Bronchial epithelial cell (primary cell): ENCODE measurements around the gene AMPD3. TPM values are rescaled to one million over a fixed set of nuclear protein-coding genes. Genes with fewer than 3 reads are reported as not detected.

Experiments
- DNase-seq: peaks from one replicate; pipeline ENCODE4 v3.0.0-alpha.2; 2010; ENCODE audit warnings: low read depth
- FAIRE-seq: peaks from 2 replicates; lab custom pipeline; 2011; peaks lifted over from hg19 to GRCh38; lab: Jason Lieb, UNC
- H3K27me3 ChIP-seq: 2 replicates; pipeline ENCODE4 v1.5.1; 2011; ENCODE audit warnings: low read length; ENCODE audit not compliant: control insufficient read depth, insufficient read depth
- H3K36me3 ChIP-seq: 2 replicates; pipeline ENCODE4 v1.5.1; 2011; ENCODE audit warnings: low read length; ENCODE audit not compliant: control insufficient read depth, insufficient read depth
- H3K4me3 ChIP-seq: 2 replicates; pipeline ENCODE4 v1.5.1; 2011; ENCODE audit warnings: mild to moderate bottlenecking, low read depth, low read length, control low read depth
- CTCF ChIP-seq: IDR thresholded peaks from 2 replicates; pipeline ENCODE4 v1.5.1; 2011; ENCODE audit warnings: mild to moderate bottlenecking, moderate library complexity, low read length, control low read depth, inconsistent platforms; ENCODE audit not compliant: insufficient read depth, severe bottlenecking
- total RNA-seq: library from RNA; depleted of rRNA; stranded (reverse); fragments of >200 nt; gene quantifications from 2 replicates; pipeline ENCODE4 v1.2.1, GENCODE V29; 2014

Gene AMPD3
- total RNA-seq, 1 donor from 2014 or later = 5.3 TPM

DNA sequence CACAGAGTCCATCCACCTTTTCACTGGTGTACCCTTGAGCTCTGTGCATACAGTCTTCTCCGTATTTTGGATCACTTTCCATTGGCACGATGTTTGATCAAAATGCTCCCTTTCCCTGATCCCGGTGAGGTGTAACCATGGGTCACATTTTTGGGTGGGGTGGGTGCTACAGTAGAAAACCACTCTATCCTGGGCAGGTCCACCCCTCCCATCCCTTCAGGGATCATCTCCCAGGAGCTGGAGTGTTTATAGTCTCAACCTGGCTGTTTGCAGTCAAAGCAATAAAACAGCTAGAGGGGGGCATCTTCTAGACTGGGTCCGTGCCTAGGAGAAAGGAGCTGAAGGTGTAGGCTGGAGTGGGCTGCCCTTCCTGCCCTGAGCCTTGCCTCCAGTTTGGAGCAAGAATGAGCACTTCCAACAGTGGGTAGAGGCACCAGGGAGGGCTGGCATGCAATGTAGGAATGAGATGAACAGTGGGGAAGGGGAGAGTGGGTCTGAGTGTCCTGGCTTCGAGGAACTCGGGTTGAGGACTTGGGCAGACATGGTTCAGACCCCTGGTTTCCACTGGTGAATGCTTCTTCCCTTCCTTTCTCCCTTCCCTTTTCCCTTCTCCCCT lies 47.1 kb downstream of the AMPD3 start:
- FAIRE-seq = peak; percentile 79
- no peak for DNase-seq

DNA sequence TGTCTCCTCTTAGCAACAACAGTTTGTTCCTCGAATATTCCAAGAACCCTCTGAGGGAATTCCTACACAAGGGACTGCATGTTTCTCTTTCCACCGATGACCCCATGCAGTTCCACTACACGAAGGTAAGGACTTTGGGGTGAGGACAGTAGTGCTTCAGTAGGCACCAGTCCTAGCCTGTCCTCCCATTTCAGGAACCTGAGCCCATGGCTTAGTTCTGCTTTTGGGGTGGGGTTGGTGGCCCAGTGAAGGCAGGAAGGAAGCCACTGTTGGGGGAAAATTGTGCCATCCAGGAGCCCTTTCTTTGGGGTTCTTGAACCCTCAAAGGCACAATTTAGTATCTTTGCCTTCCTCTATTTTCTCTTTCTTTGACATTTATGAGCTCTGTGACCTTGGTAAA lies 47.7 kb downstream of the AMPD3 start:
- Histone ChIP-seq H3K27me3 (no peaks in the 10 kb centered on the region), H3K4me3 (no peak overlapping the region), H3K36me3 (peaks cover 25% of the 10 kb centered on the region)
- no peak for TF ChIP-seq CTCF
- no peak for FAIRE-seq
- no peak for DNase-seq

More for the DNA sequence above, 47.1 kb downstream of the AMPD3 start:
- Histone ChIP-seq H3K27me3 (no peaks in the 10 kb centered on the region), H3K4me3 (no peak overlapping the region), H3K36me3 (peaks cover 26% of the 10 kb centered on the region)
- no peak for TF ChIP-seq CTCF

GRCh38 chr11:10503221-10503620 lies 48.2 kb downstream of the AMPD3 start:
- Histone ChIP-seq H3K36me3 (peaks cover 24% of the 10 kb centered on the region), H3K27me3 (no peaks in the 10 kb centered on the region), H3K4me3 (no peak overlapping the region)
- no peak for TF ChIP-seq CTCF
- FAIRE-seq = no peak
- DNase-seq = no peak

DNA sequence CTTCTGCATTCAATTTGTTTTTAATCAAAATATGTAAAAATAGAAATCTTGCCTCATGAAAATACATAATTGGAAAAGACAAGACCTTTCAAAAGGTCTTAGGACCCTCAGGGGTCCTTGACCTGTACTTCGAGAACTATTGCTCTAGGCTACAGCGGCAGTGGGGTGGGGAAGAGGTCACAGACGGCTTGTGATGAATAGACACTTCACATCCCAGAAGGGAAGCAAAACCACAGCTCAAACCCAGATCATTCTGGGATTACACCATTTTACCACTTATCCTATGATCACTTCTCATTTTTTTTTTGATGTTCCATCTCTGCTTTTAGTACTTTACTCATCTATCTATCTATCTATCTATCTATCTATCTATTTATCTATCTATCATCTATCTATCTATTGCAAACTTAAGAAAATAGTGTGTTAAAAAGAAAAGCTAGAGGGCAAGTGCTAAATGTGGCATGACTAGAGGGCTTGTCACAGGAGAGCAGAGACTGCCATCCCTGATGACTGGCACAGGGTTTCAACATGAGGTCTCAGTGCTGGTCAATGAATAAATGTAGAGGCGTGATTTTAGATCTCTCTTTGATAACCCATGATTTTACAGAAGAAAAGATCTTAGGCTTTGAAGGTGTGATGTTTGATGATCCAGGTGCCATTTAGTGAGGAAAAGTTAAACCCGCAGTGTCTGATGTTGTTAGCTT lies 48.9 kb downstream of the AMPD3 start:
- FAIRE-seq (no peak), DNase-seq (no peak)
- TF ChIP-seq CTCF = no peak
- no peaks in the 10 kb centered on the region for H3K27me3 ChIP-seq
- H3K36me3 ChIP-seq = peaks cover 22% of the 10 kb centered on the region
- H3K4me3 ChIP-seq = no peak overlapping the region

DNA sequence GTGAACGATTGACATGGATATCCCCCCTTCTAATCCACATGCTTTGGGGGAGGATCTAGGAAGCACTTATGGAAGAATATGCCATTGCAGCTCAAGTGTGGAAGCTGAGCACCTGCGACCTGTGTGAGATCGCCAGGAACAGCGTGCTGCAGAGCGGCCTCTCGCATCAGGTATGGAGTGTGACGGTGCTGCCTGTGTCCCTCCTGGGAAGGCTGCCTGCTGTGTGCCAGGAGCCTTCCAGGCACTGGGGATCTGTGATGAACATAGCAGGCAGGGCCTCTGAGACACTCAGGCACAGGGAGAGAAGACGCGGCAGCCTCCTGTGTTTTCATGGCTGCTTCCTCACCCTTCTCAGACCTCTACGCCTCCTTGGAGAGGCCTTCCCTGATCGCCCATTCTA lies 49.4 kb downstream of the AMPD3 start:
- FAIRE-seq (no peak), DNase-seq (no peak)
- H3K4me3 ChIP-seq = no peak overlapping the region
- H3K36me3 ChIP-seq = peaks cover 22% of the 10 kb centered on the region
- H3K27me3 ChIP-seq = no peaks in the 10 kb centered on the region
- TF ChIP-seq CTCF = no peak
